PC-3 (cell line): ENCODE results near the gene ARPC3.

Experiments used
- CTCF ChIP-seq: fragments of 300-600 bp; sonication (generic); conservative IDR thresholded peaks from 2 replicates; pipeline ENCODE4 v1.5.1; 2017; ENCODE audit warnings: antibody characterized with exemption, low read depth, mild to moderate bottlenecking, low read length
- EZH2 ChIP-seq: fragments of 300-600 bp; sonication (generic); IDR thresholded peaks from one replicate; pipeline ENCODE4 v1.6.1; 2017; ENCODE audit warnings: antibody characterized with exemption, mild to moderate bottlenecking, low read length; ENCODE audit not compliant: unreplicated experiment
- EZH2phosphoT487 ChIP-seq: fragments of 300-600 bp; sonication (generic); IDR thresholded peaks from 2 replicates; pipeline ENCODE4 v1.6.1; 2018; ENCODE audit warnings: mild to moderate bottlenecking, antibody characterized with exemption, low read length, borderline replicate concordance

- TF ChIP-seq CTCF (no peak), EZH2 (no peak), EZH2phosphoT487 (no peak)
Measured at GRCh38 chr12:110453569-110454296, 3.6 kb upstream of the ARPC3 start.
